Testis (tissue), 3 donors: ENCODE data around the gene ATOSA. TPM values are rescaled to one million over a fixed set of nuclear protein-coding genes. Genes with fewer than 3 reads are reported as not detected.

Experiments used
- DNase-seq: peaks from one replicate; pipeline ENCODE4 v3.0.0-alpha.2; 2019
- H3K27ac ChIP-seq, 2 donors: fragments of 200-600 bp; sonication (generic); one replicate each; pipeline ENCODE4 v1.5.1; 2019
- H3K27me3 ChIP-seq: fragments of 200-600 bp; sonication (generic); one replicate; pipeline ENCODE4 v1.5.1; 2019
- H3K36me3 ChIP-seq: fragments of 200-600 bp; sonication (generic); one replicate; pipeline ENCODE4 v1.5.1; 2017; ENCODE audit warnings: low read depth; ENCODE audit errors: missing control alignments
- H3K4me1 ChIP-seq: fragments of 200-600 bp; sonication (generic); one replicate; pipeline ENCODE4 v1.5.1; 2019
- H3K4me3 ChIP-seq, 2 donors: fragments of 200-600 bp; sonication (generic); one replicate each; pipeline ENCODE4 v1.5.1; 2017 to 2019
- H3K9me3 ChIP-seq: fragments of 200-600 bp; sonication (generic); one replicate; pipeline ENCODE4 v1.5.1; 2017
- POLR2A ChIP-seq: fragments of 450-650 bp; IDR thresholded peaks from one replicate; pipeline ENCODE4 v1.6.1; 2017; ENCODE audit warnings: antibody characterized with exemption, mild to moderate bottlenecking, moderate library complexity
- WGBS, 2 donors: methylation state at CpG; one replicate each; pipeline ENCODE4 v1.1.5; 2018; 5-methylcytosine and 5-hydroxymethylcytosine counted together
- intact Hi-C: fragments of 100-400 bp; cut with DNase I; formaldehyde crosslinking; loops from one replicate; pipeline ENCODE4 v1.15.1; 2023; ENCODE audit warnings: low total_unique reads
- polyA plus RNA-seq: library from polyadenylated mRNA; stranded (reverse); fragments of 350-450 nt; fragmentation: Illumina TruSeq; extraction: RNeasy Lipid Tissue Mini Kit (QIAGEN cat#74804); gene quantifications from one replicate; pipeline ENCODE4 v1.2.3, GENCODE V29; 2014; ENCODE audit warnings: low read depth, low replicate concordance; ENCODE audit not compliant: insufficient read depth
- total RNA-seq, 2 donors: library from RNA; depleted of rRNA; stranded (reverse); fragments of >200 nt; gene quantifications; one replicate each; pipeline ENCODE4 v1.2.3, GENCODE V29; 2016
- TF ChIP-seq, protein P1 (sequence below), 3 experiments: fragments of 450-650 bp in 2 of 3; fragments of 200-600 bp in 1 of 3; sonication (generic) in 1 of 3; IDR thresholded peaks; one replicate each; pipeline ENCODE4 v1.5.1; 2016 to 2019; ENCODE audit warnings: antibody characterized with exemption in 3 of 3, mild to moderate bottlenecking in 2 of 3, moderate library complexity in 1 of 3

The ATOSA gene
- total and polyA plus RNA-seq, 3 donors from 2014 or later: 37.9 to 129 (median 128) TPM

DNA sequence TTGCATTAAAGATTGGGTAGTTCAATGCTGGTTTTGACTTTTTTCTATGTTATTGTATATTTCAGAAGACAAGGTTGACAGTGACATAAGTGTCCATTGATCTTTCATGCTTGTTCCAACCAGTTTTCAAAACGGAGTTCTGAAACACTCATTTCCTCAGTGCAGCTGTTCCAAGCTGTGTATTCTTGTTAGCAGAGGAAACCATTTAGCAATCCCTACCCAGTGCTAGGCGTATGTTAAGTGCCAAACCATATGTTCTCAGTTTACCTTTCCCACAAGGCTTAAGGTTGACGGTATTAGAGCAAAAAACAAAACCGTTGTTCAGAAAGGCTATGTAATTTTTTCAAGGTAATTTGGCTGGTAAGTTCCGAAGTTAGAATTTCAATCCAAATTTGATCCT, 9.1 kb downstream of the ATOSA start:
- 92 to 95% methylated on average over 5 of the region's 5 CpGs for WGBS, 2 donors
- Histone ChIP-seq H3K27ac (no peak overlapping the region), H3K27me3 (no peaks in the 10 kb centered on the region), H3K4me3 (no peak overlapping the region), H3K4me1 (peaks cover 15% of the 10 kb centered on the region), H3K36me3 (no peaks in the 10 kb centered on the region), H3K9me3 (no peaks in the 10 kb centered on the region)
- TF ChIP-seq POLR2A: no peak
- TF ChIP-seq, protein P1, sequence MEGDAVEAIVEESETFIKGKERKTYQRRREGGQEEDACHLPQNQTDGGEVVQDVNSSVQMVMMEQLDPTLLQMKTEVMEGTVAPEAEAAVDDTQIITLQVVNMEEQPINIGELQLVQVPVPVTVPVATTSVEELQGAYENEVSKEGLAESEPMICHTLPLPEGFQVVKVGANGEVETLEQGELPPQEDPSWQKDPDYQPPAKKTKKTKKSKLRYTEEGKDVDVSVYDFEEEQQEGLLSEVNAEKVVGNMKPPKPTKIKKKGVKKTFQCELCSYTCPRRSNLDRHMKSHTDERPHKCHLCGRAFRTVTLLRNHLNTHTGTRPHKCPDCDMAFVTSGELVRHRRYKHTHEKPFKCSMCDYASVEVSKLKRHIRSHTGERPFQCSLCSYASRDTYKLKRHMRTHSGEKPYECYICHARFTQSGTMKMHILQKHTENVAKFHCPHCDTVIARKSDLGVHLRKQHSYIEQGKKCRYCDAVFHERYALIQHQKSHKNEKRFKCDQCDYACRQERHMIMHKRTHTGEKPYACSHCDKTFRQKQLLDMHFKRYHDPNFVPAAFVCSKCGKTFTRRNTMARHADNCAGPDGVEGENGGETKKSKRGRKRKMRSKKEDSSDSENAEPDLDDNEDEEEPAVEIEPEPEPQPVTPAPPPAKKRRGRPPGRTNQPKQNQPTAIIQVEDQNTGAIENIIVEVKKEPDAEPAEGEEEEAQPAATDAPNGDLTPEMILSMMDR (IDR thresholded peaks at IDR 0.05): no peak
- intact Hi-C loops: no loop called here
- no peak for DNase-seq

DNA sequence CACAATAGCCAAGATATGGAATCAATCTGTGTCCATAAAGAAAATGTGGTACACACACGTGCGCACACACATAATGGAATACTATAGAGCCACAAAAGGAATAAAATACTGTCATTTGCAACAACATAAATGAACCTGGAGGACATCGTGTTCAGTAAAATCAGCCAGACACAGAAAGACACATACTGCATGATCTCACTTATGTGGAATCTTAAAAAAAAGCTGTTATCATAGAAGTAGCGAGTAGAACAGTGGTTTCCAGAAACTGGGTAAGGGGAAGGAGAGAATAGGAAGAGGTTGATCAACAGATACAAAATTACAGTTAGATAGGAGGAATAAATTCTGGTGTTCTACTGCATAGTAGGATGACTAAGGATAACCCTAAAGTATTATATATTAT, 11.1 kb downstream of the ATOSA start:
- Histone ChIP-seq H3K27me3 (no peaks in the 10 kb centered on the region), H3K4me3 (no peak overlapping the region), H3K9me3 (no peaks in the 10 kb centered on the region), H3K27ac (no peak overlapping the region), H3K36me3 (no peaks in the 10 kb centered on the region), H3K4me1 (peaks cover 1% of the 10 kb centered on the region)
- intact Hi-C loops: no loop called here
- no peak for DNase-seq
- WGBS, 2 donors: 55 to 67% methylated on average over 4 of the region's 4 CpGs
- TF ChIP-seq POLR2A: no peak
- TF ChIP-seq, protein P1 (IDR thresholded peaks at IDR 0.05): no peak

GRCh38 chr15:52667597-52667996, 11.6 kb downstream of the ATOSA start:
- no peak overlapping the region for H3K4me3 ChIP-seq
- TF ChIP-seq POLR2A: no peak
- TF ChIP-seq, protein P1 (IDR thresholded peaks at IDR 0.05): no peak
- 86 to 91% methylated on average over 3 of the region's 3 CpGs for WGBS, 2 donors
- no peaks in the 10 kb centered on the region for H3K36me3 ChIP-seq
- intact Hi-C loops: no loop called here
- H3K9me3 ChIP-seq: no peaks in the 10 kb centered on the region
- no peaks in the 10 kb centered on the region for H3K4me1 ChIP-seq
- H3K27me3 ChIP-seq: no peaks in the 10 kb centered on the region
- H3K27ac ChIP-seq: no peak overlapping the region
- no peak for DNase-seq

- 87 to 91% methylated on average over 3 of the region's 3 CpGs for WGBS, 2 donors
- Histone ChIP-seq H3K27me3 (no peaks in the 10 kb centered on the region), H3K9me3 (no peaks in the 10 kb centered on the region), H3K36me3 (no peaks in the 10 kb centered on the region), H3K4me1 (no peaks in the 10 kb centered on the region), H3K27ac (no peak overlapping the region), H3K4me3 (no peak overlapping the region)
- intact Hi-C loops: no loop called here
- no peak for TF ChIP-seq POLR2A
- TF ChIP-seq, protein P1 (IDR thresholded peaks at IDR 0.05): no peak
- DNase-seq: no peak
These were observed 15.5 kb downstream of the ATOSA start for GRCh38 chr15:52663536-52664294.

- no peaks in the 10 kb centered on the region for H3K27me3 ChIP-seq
- 86 to 89% methylated on average over 1 of the region's 1 CpG for WGBS, 2 donors
- no peak overlapping the region for H3K27ac ChIP-seq
- DNase-seq: no peak
- H3K4me1 ChIP-seq: no peaks in the 10 kb centered on the region
- no peaks in the 10 kb centered on the region for H3K9me3 ChIP-seq
- no peak overlapping the region for H3K4me3 ChIP-seq
- TF ChIP-seq, protein P1 (IDR thresholded peaks at IDR 0.05): no peak
- no peak for TF ChIP-seq POLR2A
- intact Hi-C loops: no loop called here
- H3K36me3 ChIP-seq: no peaks in the 10 kb centered on the region
These were observed 17.3 kb downstream of the ATOSA start for GRCh38 chr15:52661909-52662308.
